Body of pancreas (tissue), 4 donors: ENCODE measurements around the gene ENTPD8. TPM values are rescaled to one million over a fixed set of nuclear protein-coding genes. Genes with fewer than 3 reads are reported as not detected.

ENCODE experiments used
- ATAC-seq: fragments of 150-250 bp; one replicate; pipeline ENCODE4 v1.9.1; 2016
- DNase-seq, 4 donors: peaks; one replicate each; pipeline ENCODE4 v3.0.0-alpha.2; 2019
- H3K27ac ChIP-seq, 4 donors: fragments of 200-600 bp; sonication (generic); 1 replicate in 3 of 4; 2 replicates in 1 of 4; pipeline versions ENCODE4 v1.5.1 to v1.6.1; 2016 to 2019; ENCODE audit warnings: mild to moderate bottlenecking in 1 of 4, mixed read lengths in 1 of 4, moderate library complexity in 1 of 4
- H3K27me3 ChIP-seq, 2 donors: fragments of 200-600 bp; sonication (generic); one replicate each; pipeline ENCODE4 v1.6.0; 2016; ENCODE audit warnings: mild to moderate bottlenecking in 1 of 2
- H3K36me3 ChIP-seq, 2 donors: fragments of 200-600 bp; sonication (generic); replicated peaks in 1 of 2; 2 replicates each; pipeline ENCODE4 v1.5.1; 2016; ENCODE audit warnings: low read depth in 2 of 2; ENCODE audit not compliant: insufficient read depth in 1 of 2
- H3K4me1 ChIP-seq: fragments of 200-600 bp; sonication (generic); one replicate; pipeline ENCODE4 v1.6.0; 2016
- H3K4me3 ChIP-seq, 2 donors: fragments of 200-600 bp; sonication (generic); 1 replicate in 1 of 2; 2 replicates in 1 of 2; pipeline ENCODE4 v1.5.1; 2016 to 2019
- H3K9me3 ChIP-seq, 3 donors: fragments of 200-600 bp; sonication (generic); 1 replicate in 2 of 3; 2 replicates in 1 of 3; pipeline ENCODE4 v1.5.1; 2016
- POLR2A ChIP-seq, 3 donors: fragments of 450-650 bp; IDR thresholded peaks; one replicate each; pipeline ENCODE4 v1.6.1; 2016; ENCODE audit warnings: antibody characterized with exemption in 3 of 3, mild to moderate bottlenecking in 2 of 3
- WGBS, 2 donors: methylation state at CpG; one replicate each; pipeline ENCODE4 v1.1.5; 2017; 5-methylcytosine and 5-hydroxymethylcytosine counted together
- intact Hi-C: fragments of 100-400 bp; cut with DNase I; formaldehyde crosslinking; loops from one replicate; pipeline ENCODE4 v1.15.1; 2023
- total RNA-seq, 2 donors: library from RNA; depleted of rRNA; stranded (reverse); fragments of >200 nt; gene quantifications; one replicate each; pipeline ENCODE4 v1.1.0, GENCODE V29; 2016
- TF ChIP-seq, protein P1 (sequence below), 7 experiments: fragments of 450-650 bp in 4 of 7; fragments of 200-600 bp in 3 of 7; sonication (generic) in 3 of 7; IDR thresholded peaks; one replicate each; pipeline ENCODE4 v1.5.1; 2016 to 2019; ENCODE audit warnings: antibody characterized with exemption in 7 of 7

The ENTPD8 gene, protein sequence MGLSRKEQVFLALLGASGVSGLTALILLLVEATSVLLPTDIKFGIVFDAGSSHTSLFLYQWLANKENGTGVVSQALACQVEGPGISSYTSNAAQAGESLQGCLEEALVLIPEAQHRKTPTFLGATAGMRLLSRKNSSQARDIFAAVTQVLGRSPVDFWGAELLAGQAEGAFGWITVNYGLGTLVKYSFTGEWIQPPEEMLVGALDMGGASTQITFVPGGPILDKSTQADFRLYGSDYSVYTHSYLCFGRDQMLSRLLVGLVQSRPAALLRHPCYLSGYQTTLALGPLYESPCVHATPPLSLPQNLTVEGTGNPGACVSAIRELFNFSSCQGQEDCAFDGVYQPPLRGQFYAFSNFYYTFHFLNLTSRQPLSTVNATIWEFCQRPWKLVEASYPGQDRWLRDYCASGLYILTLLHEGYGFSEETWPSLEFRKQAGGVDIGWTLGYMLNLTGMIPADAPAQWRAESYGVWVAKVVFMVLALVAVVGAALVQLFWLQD
- total RNA-seq, result 1 to 10 TPM; 2.0 to 2.3 TPM

DNA sequence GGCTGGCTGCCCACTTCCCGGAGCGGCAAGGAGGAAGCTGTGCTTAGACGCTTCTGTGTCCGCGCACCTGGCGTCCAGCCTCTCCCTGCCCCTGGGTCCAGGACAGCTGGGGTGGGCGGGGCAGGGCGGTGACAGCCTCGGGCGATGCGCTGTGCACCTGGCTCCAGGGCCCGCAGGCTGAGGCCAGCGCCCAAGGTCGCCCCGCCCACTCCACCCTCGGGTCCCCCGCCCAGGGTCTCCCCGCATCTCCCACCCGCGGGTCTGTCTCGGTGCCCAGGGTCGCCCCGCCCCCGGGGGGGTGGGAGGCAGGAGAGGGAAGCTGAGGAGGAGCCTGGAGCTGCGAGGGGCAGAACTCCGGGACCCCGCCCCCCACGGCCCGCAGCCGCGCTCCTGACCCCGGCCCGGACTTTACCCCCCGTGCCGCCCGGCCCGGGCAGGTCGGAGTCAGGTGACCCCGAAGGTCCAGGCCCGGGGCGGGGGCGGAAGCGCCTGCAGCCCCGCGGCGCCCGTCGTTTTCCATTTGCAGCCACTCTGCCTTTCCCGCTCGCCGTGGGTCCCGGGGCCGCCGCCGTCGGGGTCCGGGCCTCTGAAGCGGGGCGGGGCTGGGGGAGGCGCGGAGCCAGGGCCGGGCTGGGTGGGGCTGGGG is at the start of gene ENTPD8:
ENTPD8 (minus strand) TSS at position 69 of the 646 bp plus-strand sequence. CDS start 3,072 bp downstream, outside the sequence.
- peak; percentile 83 to 92 (median 92) for DNase-seq
- H3K4me1 ChIP-seq, result peaks cover 36% of the 10 kb centered on the region
- H3K4me3 ChIP-seq, result peak within 1 kb of the TSS; percentile 9 to 70
- H3K27me3 ChIP-seq, result no peaks in the 10 kb centered on the region
- H3K36me3 ChIP-seq, result no peaks in the 10 kb centered on the region
- no peaks in the 10 kb centered on the region for H3K9me3 ChIP-seq
- no peak for TF ChIP-seq POLR2A (IDR thresholded peaks at IDR 0.05)
- TF ChIP-seq, protein P1, sequence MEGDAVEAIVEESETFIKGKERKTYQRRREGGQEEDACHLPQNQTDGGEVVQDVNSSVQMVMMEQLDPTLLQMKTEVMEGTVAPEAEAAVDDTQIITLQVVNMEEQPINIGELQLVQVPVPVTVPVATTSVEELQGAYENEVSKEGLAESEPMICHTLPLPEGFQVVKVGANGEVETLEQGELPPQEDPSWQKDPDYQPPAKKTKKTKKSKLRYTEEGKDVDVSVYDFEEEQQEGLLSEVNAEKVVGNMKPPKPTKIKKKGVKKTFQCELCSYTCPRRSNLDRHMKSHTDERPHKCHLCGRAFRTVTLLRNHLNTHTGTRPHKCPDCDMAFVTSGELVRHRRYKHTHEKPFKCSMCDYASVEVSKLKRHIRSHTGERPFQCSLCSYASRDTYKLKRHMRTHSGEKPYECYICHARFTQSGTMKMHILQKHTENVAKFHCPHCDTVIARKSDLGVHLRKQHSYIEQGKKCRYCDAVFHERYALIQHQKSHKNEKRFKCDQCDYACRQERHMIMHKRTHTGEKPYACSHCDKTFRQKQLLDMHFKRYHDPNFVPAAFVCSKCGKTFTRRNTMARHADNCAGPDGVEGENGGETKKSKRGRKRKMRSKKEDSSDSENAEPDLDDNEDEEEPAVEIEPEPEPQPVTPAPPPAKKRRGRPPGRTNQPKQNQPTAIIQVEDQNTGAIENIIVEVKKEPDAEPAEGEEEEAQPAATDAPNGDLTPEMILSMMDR (IDR thresholded peaks at IDR 0.05), result no peak
- peak; percentile 79 for ATAC-seq
- intact Hi-C loops, result loop anchor here (10.0 kb wide), 1 partner anchor 157 kb away; no protein-coding TSS in a partner anchor
- WGBS, 2 donors, result 0% methylated on average over 41 of the region's 62 CpGs; no CpG with 5 or more reads in 1 of the 2 donors
- H3K27ac ChIP-seq, result peak within 1 kb of the TSS in 2 of 4 donors; percentile 23 to 59

DNA sequence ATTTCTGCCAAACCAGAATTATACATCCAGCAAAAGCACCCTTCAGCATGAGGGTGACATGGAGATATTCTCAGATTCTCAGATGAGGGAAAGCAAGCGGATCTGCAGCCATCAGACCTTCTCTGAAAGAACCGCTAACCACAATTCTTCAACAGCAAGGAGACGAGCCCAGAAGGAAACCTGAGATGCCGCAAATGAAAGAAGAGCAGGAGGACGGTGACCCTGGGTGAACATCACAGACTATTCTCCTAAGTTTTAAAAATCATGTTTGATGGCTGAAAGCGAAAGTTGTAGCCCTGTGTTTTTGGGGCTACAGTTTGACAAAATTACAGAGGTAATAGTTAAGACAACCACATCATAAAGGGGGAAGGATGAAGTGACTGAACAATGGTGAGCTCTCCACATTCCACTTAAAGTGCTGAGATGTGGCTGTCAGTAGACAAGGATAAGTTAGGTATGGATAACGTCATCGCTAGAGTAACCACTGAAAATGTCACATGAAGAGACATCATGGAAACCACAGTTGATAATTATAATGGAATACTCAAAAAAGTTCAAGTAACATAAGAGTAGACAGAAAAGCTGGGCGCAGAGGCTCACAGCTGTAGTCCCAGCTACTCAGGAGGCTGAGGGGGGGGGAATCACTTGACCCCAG is 49.5 kb upstream of the ENTPD8 start:
- no peaks in the 10 kb centered on the region for H3K27me3 ChIP-seq
- intact Hi-C loops, result no loop called here
- DNase-seq (no peak), ATAC-seq (no peak)
- no peaks in the 10 kb centered on the region for H3K9me3 ChIP-seq
- H3K36me3 ChIP-seq, result no peaks in the 10 kb centered on the region
- H3K27ac ChIP-seq, result no peak overlapping the region
- no peak overlapping the region for H3K4me3 ChIP-seq
- no peak for TF ChIP-seq POLR2A (IDR thresholded peaks at IDR 0.05)
- TF ChIP-seq, protein P1 (IDR thresholded peaks at IDR 0.05), result no peak
- peaks cover 24% of the 10 kb centered on the region for H3K4me1 ChIP-seq
- 88 to 91% methylated on average over 9 of the region's 9 CpGs for WGBS, 2 donors

DNA sequence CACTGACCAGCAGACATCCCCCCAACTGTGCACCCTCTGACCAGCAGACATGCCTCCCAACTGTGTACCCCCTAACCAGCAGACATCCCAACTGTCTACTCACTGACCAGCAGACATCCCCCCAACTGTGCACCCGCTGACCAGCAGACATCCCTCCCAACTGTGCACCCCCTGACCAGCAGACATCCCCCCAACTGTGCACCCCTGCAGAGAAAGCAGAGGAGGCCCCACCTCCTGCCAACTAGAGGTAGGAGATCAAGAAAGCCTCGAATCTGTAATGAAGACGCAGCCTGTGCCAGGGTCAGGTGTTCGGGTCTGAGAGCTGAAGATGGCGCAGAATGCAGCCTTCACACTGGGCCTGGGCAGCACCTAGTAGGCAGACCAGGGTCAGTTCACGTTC is 47.7 kb upstream of the ENTPD8 start:
- H3K27me3 ChIP-seq, result no peaks in the 10 kb centered on the region
- DNase-seq (no peak), ATAC-seq (no peak)
- TF ChIP-seq, protein P1 (IDR thresholded peaks at IDR 0.05), result no peak
- no peak for TF ChIP-seq POLR2A (IDR thresholded peaks at IDR 0.05)
- WGBS, 2 donors, result 85 to 96% methylated on average over 5 to 6 of the region's 6 CpGs
- H3K4me3 ChIP-seq, result no peak overlapping the region
- H3K4me1 ChIP-seq, result peaks cover 24% of the 10 kb centered on the region
- no peaks in the 10 kb centered on the region for H3K9me3 ChIP-seq
- intact Hi-C loops, result no loop called here
- H3K36me3 ChIP-seq, result no peaks in the 10 kb centered on the region
- no peak overlapping the region for H3K27ac ChIP-seq

DNA sequence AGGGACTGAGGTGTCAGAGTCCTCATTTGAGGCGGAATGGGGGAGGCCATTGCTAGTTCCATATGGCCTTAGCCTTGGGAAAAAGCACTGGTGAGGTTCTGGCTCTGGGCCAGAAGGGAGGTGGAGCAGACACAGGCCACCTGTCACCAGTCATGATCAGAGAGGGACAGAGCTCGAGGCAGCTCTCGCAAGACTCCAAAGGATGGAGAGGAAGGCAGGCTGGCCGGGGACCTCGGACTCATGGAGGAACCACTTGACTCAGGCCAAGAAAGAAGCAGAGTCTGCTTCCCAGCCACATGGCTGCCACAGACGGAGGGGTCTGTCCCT is 47.1 kb upstream of the ENTPD8 start:
- H3K27ac ChIP-seq, result peak overlapping the region; percentile 21 to 82 (median 60)
- peak; percentile 82 to 92 (median 90) for DNase-seq

More for the DNA sequence above, 47.1 kb upstream of the ENTPD8 start:
- Histone ChIP-seq H3K9me3 (no peaks in the 10 kb centered on the region), H3K4me1 (peaks cover 24% of the 10 kb centered on the region), H3K4me3 (no peak overlapping the region), H3K36me3 (no peaks in the 10 kb centered on the region), H3K27me3 (no peaks in the 10 kb centered on the region)
- 41 to 54% methylated on average over 6 of the region's 6 CpGs for WGBS, 2 donors
- ATAC-seq, result peak; percentile 80
- intact Hi-C loops, result no loop called here
- TF ChIP-seq, protein P1 (IDR thresholded peaks at IDR 0.05), result no peak
- TF ChIP-seq POLR2A (IDR thresholded peaks at IDR 0.05), result no peak
